HCT116 (cell line): ENCODE data around the gene VMO1. TPM values are rescaled to one million over a fixed set of nuclear protein-coding genes. Genes with fewer than 3 reads are reported as not detected.

Experiments
- ATAC-seq: fragments of 200-7000 bp; cut with Tn5 transposase; 2 replicates; pipeline ENCODE4 v1.9.1; 2020; ENCODE audit warnings: mild to moderate bottlenecking, moderate library complexity
- BruUV-seq: library from RNA; stranded (reverse); fragments of 400-500 nt; replicated peaks from 2 replicates; lab custom pipeline; 2021; lab: Mats Ljungman, UMichigan
- CTCF ChIA-PET: fragments of 300-600 bp; sonication (Branson Sonifier 250); formaldehyde crosslinking; loops from one replicate; lab custom pipeline; 2021; ENCODE audit warnings: antibody characterized with exemption; lab: Charles Lee
- POLR2A ChIA-PET: fragments of 300-600, 350-600 bp; sonication (Branson Sonifier 250); formaldehyde crosslinking; loops from one replicate; lab custom pipeline; 2021; ENCODE audit warnings: antibody characterized with exemption; lab: Charles Lee
- RAD21 ChIA-PET, 2 experiments: fragments of 300-600 bp; sonication (Branson Sonifier 250); formaldehyde crosslinking; loops; one replicate each; lab custom pipeline; 2023; ENCODE audit warnings: low total read pairs in 2 of 2; ENCODE audit not compliant: uncharacterized antibody in 2 of 2, unreplicated experiment in 2 of 2, low non-redundant PET in 1 of 2; lab: Charles Lee
- DNase-seq: peaks from one replicate; pipeline ENCODE4 v3.0.0-alpha.2; 2010; ENCODE audit warnings: low read depth, low spot score
- H2AFZ ChIP-seq: fragments of 200-600 bp; shearing (Covaris generic), sonication (generic); 2 replicates; pipeline ENCODE4 v1.6.1; 2017; ENCODE audit warnings: low read depth, mixed run types, mixed read lengths, antibody characterized with exemption, low read length; ENCODE audit not compliant: poor library complexity, severe bottlenecking
- H3K27ac ChIP-seq: 2 replicates; pipeline ENCODE4 v1.5.1; 2012; ENCODE audit warnings: low read depth, low read length
- H3K27me3 ChIP-seq: fragments of 200-600 bp; sonication (generic); 2 replicates; pipeline ENCODE4 v1.6.1; 2016; ENCODE audit warnings: mixed run types, low read length, mixed read lengths; ENCODE audit not compliant: insufficient read depth
- H3K36me3 ChIP-seq, 2 experiments: fragments of 200-500 bp in 1 of 2; fragments of 200-600 bp in 1 of 2; sonication (Bioruptor generic) in 1 of 2; sonication (generic) in 1 of 2; 2 replicates each; pipeline versions ENCODE4 v1.5.1 to v1.6.1; 2014 to 2016; ENCODE audit warnings: low read length in 2 of 2, inconsistent platforms in 1 of 2, mixed read lengths in 1 of 2, mixed run types in 1 of 2; ENCODE audit not compliant: insufficient read depth in 2 of 2, control insufficient read depth in 1 of 2
- H3K4me1 ChIP-seq, 2 experiments: fragments of 200-600 bp in 1 of 2; sonication (generic) in 1 of 2; 2 replicates each; pipeline versions ENCODE4 v1.5.1 to v1.6.1; 2012 to 2017; ENCODE audit warnings: low read length in 2 of 2, inconsistent platforms in 1 of 2, mild to moderate bottlenecking in 1 of 2, mixed read lengths in 1 of 2, mixed run types in 1 of 2, moderate library complexity in 1 of 2; ENCODE audit not compliant: insufficient read depth in 2 of 2, control insufficient read depth in 1 of 2
- H3K4me2 ChIP-seq: fragments of 200-600 bp; sonication (generic); 2 replicates; pipeline ENCODE4 v1.6.1; 2017; ENCODE audit warnings: mixed run types, low read length, mixed read lengths
- H3K4me3 ChIP-seq, 2 experiments: fragments of 200-600 bp in 1 of 2; sonication (generic) in 1 of 2; replicated peaks in 1 of 2; 2 replicates each; pipeline ENCODE4 v1.5.1; 2011 to 2016; ENCODE audit warnings: low read length in 2 of 2, control low read depth in 1 of 2, low read depth in 1 of 2, mild to moderate bottlenecking in 1 of 2, mixed read lengths in 1 of 2, mixed run types in 1 of 2
- H3K79me2 ChIP-seq: fragments of 200-600 bp; sonication (generic); 2 replicates; pipeline ENCODE4 v1.6.1; 2017; ENCODE audit warnings: mild to moderate bottlenecking, mixed run types, low read length, moderate library complexity, mixed read lengths; ENCODE audit not compliant: insufficient read depth
- H3K9ac ChIP-seq: fragments of 200-600 bp; sonication (generic); 2 replicates; pipeline ENCODE4 v1.6.1; 2016; ENCODE audit warnings: low read length, mixed read lengths
- H3K9me2 ChIP-seq: fragments of 200-600 bp; sonication (generic), shearing (Covaris generic); 2 replicates; pipeline ENCODE4 v1.6.1; 2017; ENCODE audit warnings: mixed run types, mild to moderate bottlenecking, moderate library complexity; ENCODE audit not compliant: insufficient read depth
- H3K9me3 ChIP-seq, 2 experiments: fragments of 200-500 bp in 1 of 2; fragments of 200-600 bp in 1 of 2; sonication (Bioruptor generic) in 1 of 2; sonication (generic) in 1 of 2; 2 replicates each; pipeline ENCODE4 v1.6.1; 2014 to 2017; ENCODE audit warnings: low read length in 2 of 2, mixed read lengths in 2 of 2, inconsistent platforms in 1 of 2, low read depth in 1 of 2, mild to moderate bottlenecking in 1 of 2, mixed run types in 1 of 2, moderate library complexity in 1 of 2; ENCODE audit not compliant: control insufficient read depth in 1 of 2, insufficient read depth in 1 of 2
- H4K20me1 ChIP-seq: fragments of 200-600 bp; sonication (generic), shearing (Covaris generic); 2 replicates; pipeline ENCODE4 v1.6.1; 2017; ENCODE audit warnings: mixed run types, mild to moderate bottlenecking, moderate library complexity; ENCODE audit not compliant: insufficient read depth
- CBX3 ChIP-seq: IDR thresholded peaks from 2 replicates; pipeline ENCODE4 v1.6.1; 2012; ENCODE audit warnings: low read depth
- EZH2 ChIP-seq: fragments of 200-600 bp; sonication (generic); IDR thresholded peaks from 2 replicates; pipeline ENCODE4 v1.6.1; 2017; ENCODE audit warnings: antibody characterized with exemption, mixed run types
- FOSL1 ChIP-seq: IDR thresholded peaks from 2 replicates; pipeline ENCODE4 v1.6.1; 2012; ENCODE audit warnings: low read depth
- POLR2A ChIP-seq: IDR thresholded peaks from 2 replicates; pipeline ENCODE4 v1.7.0; 2011; ENCODE audit warnings: borderline replicate concordance; ENCODE audit not compliant: insufficient read depth, insufficient read length; ENCODE audit errors: extremely low read depth
- SP1 ChIP-seq: IDR thresholded peaks from 2 replicates; pipeline ENCODE4 v1.6.1; 2012; ENCODE audit warnings: low read depth
- TCF7L2 ChIP-seq: IDR thresholded peaks from 2 replicates; pipeline ENCODE4 v1.7.0; 2011; ENCODE audit warnings: borderline replicate concordance, inconsistent platforms; ENCODE audit not compliant: insufficient read depth, insufficient read length; ENCODE audit errors: extremely low read depth
- YY1 ChIP-seq: IDR thresholded peaks from 2 replicates; pipeline ENCODE4 v1.6.1; 2011; ENCODE audit warnings: low read length, low read depth, moderate library complexity, mild to moderate bottlenecking; ENCODE audit not compliant: insufficient replicate concordance; ENCODE audit errors: extremely low read depth
- ZFX ChIP-seq: fragments of 450-650 bp; IDR thresholded peaks from 2 replicates; pipeline ENCODE4 v1.6.1; 2017
- intact Hi-C: fragments of 100-400 bp; cut with micrococcal nuclease; formaldehyde crosslinking; loops from 2 replicates; pipeline ENCODE4 v1.10.0; 2022
- total RNA-seq: library from RNA; stranded (reverse); gene quantifications from one replicate; pipeline ENCODE4 v1.2.1, GENCODE V29; 2021; ENCODE audit not compliant: unreplicated experiment
- TF ChIP-seq, protein P1 (sequence below): IDR thresholded peaks from 2 replicates; pipeline ENCODE4 v1.6.1; 2012
- TF ChIP-seq, protein P2 (sequence below): IDR thresholded peaks from 2 replicates; pipeline ENCODE4 v1.6.1; 2012
- TF ChIP-seq, protein P3 (sequence below): IDR thresholded peaks from 2 replicates; pipeline ENCODE4 v1.6.1; 2011; ENCODE audit warnings: mild to moderate bottlenecking, low read length, moderate library complexity; ENCODE audit not compliant: insufficient replicate concordance; ENCODE audit errors: extremely low read depth

VMO1 gene
- total RNA-seq, 1 experiment from 2014 or later, result 0.76 TPM

DNA sequence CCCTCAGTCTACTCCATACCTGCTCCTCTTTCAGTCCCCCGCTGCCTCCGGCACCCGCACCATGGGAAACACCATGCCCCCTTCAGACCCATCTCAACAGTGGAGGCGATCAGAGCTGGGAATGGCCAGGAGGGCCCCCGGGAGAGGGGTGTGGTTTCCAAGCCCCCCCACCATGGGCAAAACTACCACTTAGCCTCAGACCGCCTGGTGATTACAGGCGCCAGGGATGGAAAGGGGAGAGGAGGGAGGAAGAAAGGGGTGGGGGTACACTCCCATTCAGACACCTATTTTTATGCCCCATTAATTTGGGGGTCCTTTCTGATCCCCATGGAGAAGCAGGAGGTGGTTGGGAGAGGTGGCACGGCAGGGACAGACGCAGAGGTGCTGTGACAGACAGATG lies 16.1 kb upstream of the VMO1 start, which contains the start of gene C17orf114:
C17orf114 (minus strand) TSS at position 101 of the 400 bp plus-strand sequence.
- H3K4me3 ChIP-seq, result no peak within 1 kb of the TSS
- no peaks in the 10 kb centered on the region for H3K27me3 ChIP-seq
- no peak within 1 kb of the TSS for H3K9ac ChIP-seq
- intact Hi-C loops, result no loop called here
- H2AFZ ChIP-seq, result no peak within 1 kb of the TSS
- H3K4me2 ChIP-seq, result no peak within 1 kb of the TSS
- H3K4me1 ChIP-seq, result peaks cover 6 to 7% of the 10 kb centered on the region in 2 experiments; a peak in 3 of 4 replicates
- no peaks in the 10 kb centered on the region for H3K9me2 ChIP-seq
- no peaks in the 10 kb centered on the region for H3K9me3 ChIP-seq
- H3K79me2 ChIP-seq, result peaks cover 7% of the 10 kb centered on the region
- peaks cover 8 to 18% of the 10 kb centered on the region in 2 experiments for H3K36me3 ChIP-seq
- POLR2A ChIA-PET, result no interaction called here
- no peaks in the 10 kb centered on the region for H4K20me1 ChIP-seq
- RAD21 ChIA-PET, result no interaction called here
- no TSS peak for BruUV-seq
- CTCF ChIA-PET, result no interaction called here
- TF ChIP-seq FOSL1, result no peak
- TF ChIP-seq SP1, result no peak
- no peak for TF ChIP-seq CBX3
- no peak for TF ChIP-seq TCF7L2
- TF ChIP-seq ZFX, result no peak
- no peak for TF ChIP-seq EZH2
- TF ChIP-seq, protein P1, sequence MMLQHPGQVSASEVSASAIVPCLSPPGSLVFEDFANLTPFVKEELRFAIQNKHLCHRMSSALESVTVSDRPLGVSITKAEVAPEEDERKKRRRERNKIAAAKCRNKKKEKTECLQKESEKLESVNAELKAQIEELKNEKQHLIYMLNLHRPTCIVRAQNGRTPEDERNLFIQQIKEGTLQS, result no peak
- TF ChIP-seq, all 23 proteins: peak for 0
- H3K27ac ChIP-seq, result no peak within 1 kb of the TSS
- no peak for DNase-seq
- no peak for ATAC-seq

DNA sequence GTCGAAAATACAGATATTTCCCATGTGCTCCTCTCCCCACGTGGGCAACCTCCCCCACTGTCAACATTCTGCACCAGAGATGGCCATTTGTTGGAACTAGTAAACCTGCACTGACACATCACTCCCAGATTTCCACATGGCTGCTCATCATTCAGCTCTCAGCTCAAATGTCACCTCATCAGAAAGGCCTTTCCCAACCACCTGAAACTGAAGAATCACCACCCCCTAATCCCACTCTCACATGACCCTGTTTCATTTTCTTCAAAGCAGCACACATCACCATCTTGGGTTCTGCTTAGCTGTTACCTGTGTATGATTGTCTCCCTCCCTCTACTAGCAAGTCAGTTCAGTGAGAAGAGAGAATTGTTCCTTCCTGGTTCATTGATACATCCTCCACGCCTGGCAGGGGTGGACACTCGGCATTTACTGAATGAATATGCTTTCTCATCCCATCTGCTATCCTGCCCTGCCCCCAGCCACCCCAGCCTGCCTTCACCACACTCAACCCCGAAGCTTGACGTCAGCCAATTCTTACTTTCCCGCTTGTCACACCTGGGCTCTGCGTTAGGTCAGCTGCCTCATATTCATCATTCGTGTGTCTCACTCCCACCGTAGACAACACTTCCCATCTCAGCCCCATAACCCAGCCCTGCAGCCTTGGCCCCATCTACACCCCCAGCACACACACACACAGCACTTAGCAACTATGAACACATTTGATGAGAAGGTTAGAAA lies 14.5 kb upstream of the VMO1 start:
- Histone ChIP-seq H3K4me2 (no peak overlapping the region), H3K4me1 (peaks cover 6 to 8% of the 10 kb centered on the region in 2 experiments; a peak in 3 of 4 replicates), H3K27ac (no peak overlapping the region), H3K9me2 (no peaks in the 10 kb centered on the region), H3K79me2 (peaks cover 19% of the 10 kb centered on the region), H3K9ac (no peak overlapping the region), H2AFZ (no peak overlapping the region), H3K27me3 (no peaks in the 10 kb centered on the region), H4K20me1 (no peaks in the 10 kb centered on the region), H3K9me3 (no peaks in the 10 kb centered on the region), H3K36me3 (peaks cover 8 to 18% of the 10 kb centered on the region in 2 experiments), H3K4me3 (no peak overlapping the region)
- no peak for ATAC-seq
- ChIA-PET CTCF (no interaction called here), POLR2A (no interaction called here), RAD21 (no interaction called here)
- intact Hi-C loops, result no loop called here
- DNase-seq, result no peak
- BruUV-seq, result no TSS peak
- TF ChIP-seq YY1, result no peak
- TF ChIP-seq SP1, result no peak
- no peak for TF ChIP-seq ZFX
- TF ChIP-seq, protein P1, result no peak
- TF ChIP-seq, protein P2, sequence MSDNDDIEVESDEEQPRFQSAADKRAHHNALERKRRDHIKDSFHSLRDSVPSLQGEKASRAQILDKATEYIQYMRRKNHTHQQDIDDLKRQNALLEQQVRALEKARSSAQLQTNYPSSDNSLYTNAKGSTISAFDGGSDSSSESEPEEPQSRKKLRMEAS, result no peak
- TF ChIP-seq, protein P3, sequence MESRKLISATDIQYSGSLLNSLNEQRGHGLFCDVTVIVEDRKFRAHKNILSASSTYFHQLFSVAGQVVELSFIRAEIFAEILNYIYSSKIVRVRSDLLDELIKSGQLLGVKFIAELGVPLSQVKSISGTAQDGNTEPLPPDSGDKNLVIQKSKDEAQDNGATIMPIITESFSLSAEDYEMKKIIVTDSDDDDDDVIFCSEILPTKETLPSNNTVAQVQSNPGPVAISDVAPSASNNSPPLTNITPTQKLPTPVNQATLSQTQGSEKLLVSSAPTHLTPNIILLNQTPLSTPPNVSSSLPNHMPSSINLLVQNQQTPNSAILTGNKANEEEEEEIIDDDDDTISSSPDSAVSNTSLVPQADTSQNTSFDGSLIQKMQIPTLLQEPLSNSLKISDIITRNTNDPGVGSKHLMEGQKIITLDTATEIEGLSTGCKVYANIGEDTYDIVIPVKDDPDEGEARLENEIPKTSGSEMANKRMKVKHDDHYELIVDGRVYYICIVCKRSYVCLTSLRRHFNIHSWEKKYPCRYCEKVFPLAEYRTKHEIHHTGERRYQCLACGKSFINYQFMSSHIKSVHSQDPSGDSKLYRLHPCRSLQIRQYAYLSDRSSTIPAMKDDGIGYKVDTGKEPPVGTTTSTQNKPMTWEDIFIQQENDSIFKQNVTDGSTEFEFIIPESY, result no peak
- TF ChIP-seq POLR2A, result no peak
- TF ChIP-seq FOSL1, result no peak
